Stimulated activated CD4-positive, alpha-beta T cell treated with anti-CD3 and anti-CD28 coated beads, Interleukin-1b, Interleukin-23, amount 100 ng/mL, for 1 hour (primary cell): ENCODE results near the gene THAP7.
"Not testable (repeated sequence)": the region's sequence is repeated elsewhere in the genome, so short reads cannot be mapped to it uniquely, and the experiment has no call there.

Experiments used
- DNase-seq, 2 donors: peaks; one replicate each; pipeline ENCODE4 v3.0.0-alpha.2; 2020; ENCODE audit warnings: low read depth in 2 of 2

THAP7 gene

DNA sequence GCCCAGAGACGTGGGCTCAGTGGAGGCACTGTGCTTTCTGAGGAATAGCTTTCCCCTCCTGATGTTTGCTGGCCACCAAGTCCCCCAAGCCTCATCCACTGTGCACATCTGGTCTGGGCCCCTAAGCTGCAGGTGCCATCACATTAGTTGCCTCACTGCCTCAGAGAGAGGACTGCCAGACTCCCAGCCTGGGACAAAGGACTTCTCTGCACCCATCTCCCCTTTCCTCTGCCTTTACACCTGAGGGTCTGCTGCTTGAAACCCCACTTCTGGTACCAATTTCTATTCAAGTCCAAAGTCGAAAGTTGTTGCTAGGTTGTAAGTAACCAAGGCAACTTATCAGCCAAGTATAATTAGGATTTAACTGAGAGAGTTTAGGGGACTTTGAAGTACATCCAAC, 23.5 kb downstream of the THAP7 start:
- DNase-seq, result no peak

GRCh38 chr22:20977516-20978170, 24.3 kb downstream of the THAP7 start:
- no peak for DNase-seq

DNA sequence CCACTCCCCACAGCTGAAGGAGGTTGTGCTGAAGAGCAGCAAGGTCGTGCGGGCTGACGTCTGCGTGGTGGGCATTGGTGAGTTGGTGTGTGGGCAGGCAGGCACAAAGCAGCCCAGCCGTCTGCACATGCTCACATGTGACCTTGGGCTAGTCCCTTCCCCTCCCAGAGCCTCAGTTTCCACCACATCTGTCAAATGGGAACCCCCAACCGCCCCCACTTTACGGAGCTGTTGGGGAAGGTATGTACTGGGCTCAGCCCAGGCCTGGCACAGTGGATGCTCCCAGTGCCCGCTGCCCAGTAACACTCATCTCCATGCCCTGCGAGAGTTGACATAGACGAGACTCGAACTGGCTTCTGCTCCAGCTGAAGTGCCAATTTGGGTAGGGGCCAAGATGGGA, 24.9 kb downstream of the THAP7 start:
- no peak for DNase-seq

DNA sequence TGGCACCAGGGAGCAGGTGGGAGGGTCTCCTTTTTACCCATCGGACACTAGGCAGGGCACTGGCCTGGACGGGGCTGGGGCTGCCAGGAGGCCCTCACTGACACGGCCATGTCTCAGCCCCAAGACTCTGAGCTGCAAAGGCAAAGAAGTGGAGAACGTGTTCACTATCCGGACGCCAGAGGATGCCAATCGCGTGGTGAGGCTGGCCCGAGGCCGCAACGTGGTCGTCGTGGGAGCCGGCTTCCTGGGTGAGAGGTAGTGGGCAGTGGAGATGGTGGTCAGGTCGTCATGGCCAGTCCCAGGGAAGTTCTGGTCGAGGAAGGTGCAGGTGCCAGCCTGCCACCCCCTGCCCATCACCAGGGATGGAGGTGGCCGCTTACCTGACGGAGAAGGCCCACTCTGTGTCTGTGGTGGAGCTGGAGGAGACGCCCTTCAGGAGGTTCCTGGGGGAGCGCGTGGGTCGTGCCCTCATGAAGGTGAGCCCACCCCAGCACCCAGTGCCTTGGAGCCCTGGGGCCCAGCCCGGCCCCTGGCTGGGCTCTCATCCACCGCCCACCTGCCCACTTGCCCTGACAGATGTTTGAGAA, 25.5 kb downstream of the THAP7 start:
- DNase-seq, result no peak

DNA sequence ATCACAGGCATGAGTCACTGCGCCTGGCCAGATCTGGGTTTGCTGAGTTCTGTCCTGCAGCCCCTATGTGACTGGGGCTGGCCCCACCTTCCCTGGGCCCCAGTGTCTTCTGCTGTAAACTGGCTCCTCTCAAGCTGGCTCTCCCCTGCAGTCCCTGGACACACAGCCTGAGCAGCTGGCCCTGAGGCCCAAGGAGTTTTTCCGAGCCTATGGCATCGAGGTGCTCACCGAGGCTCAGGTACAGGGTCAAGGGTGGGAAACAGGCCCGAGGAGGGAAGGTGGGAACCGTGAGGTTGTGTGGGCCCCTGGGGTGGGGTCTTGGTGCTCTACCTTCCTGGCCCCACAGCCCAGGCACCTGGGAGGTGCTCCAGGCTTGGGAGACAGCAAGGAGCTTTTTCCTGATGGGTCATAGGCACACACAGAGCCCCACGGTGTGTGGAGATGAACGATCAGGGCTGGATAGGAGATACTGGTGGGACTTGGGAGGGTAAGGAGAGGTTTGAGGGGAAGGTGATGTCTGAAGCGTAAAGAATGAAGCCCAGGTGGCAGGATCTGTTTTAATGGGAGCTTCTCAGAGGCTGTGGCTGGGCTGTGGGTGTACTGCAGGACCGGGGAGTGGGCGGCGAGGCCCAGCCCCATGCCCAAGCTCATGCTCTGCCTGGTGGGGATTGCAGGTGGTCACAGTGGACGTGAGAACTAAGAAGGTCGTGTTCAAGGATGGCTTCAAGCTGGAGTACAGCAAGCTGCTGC, 26.2 kb downstream of the THAP7 start:
- DNase-seq, result no peak

- no peak for DNase-seq
Observed at GRCh38 chr22:20974336-20974955, 27.5 kb downstream of the THAP7 start.

- no peak for DNase-seq
Observed at GRCh38 chr22:20973634-20974286, 28.2 kb downstream of the THAP7 start.

GRCh38 chr22:20972933-20973577, 28.9 kb downstream of the THAP7 start:
- DNase-seq, result no peak

GRCh38 chr22:20972014-20972694, 29.8 kb downstream of the THAP7 start:
- DNase-seq, result not testable (repeated sequence)

- no peak for DNase-seq
Observed at GRCh38 chr22:20970939-20971657, 30.8 kb downstream of the THAP7 start.

GRCh38 chr22:20968281-20968977, 33.5 kb downstream of the THAP7 start:
- no peak for DNase-seq

GRCh38 chr22:20967697-20968211, 34.2 kb downstream of the THAP7 start:
- DNase-seq, result no peak

DNA sequence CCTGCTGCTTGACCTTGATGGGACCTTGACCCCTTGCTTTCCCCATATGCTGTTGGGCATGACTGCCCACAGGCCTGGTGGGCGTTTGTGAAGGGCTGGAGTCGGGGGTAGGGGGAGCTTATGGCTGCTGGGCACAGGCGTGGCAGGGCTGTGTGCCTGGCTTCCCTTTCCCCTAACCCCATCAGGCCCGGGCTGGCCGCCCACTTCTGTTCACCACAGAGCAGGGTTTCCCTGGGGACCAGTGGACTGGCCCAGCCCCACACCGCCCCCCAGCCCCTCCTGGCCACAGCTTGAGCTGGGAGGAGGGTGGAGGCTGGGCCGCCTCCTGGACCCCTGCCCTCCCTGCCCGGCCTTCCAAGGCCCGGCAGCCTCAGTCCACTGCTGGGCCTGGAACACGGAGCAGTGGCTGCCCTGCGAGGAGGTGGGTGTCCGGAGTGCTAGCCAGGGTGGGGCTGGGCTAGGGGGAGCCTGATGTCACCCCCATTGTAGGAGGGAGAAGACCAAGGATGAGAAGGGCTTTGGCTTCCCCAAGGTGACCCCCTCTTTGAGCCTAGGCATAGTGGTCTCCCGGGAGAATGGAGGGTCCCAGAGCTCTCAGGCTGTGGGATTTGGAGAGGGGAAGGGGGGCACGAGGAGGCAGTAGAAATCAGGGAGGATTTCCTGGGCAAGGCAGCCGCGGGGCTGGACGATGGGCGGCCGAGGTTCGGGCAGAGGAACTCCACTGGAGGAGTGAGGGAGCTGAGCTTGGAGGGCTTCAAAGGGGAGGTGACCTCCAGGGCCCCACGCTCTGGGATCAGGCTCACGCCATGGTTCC, 34.8 kb downstream of the THAP7 start, which contains the start of gene AIFM3:
TSS of gene AIFM3 (plus strand) at position 373 of the 814 bp plus-strand sequence. CDS start 690 bp downstream, outside the sequence.
- DNase-seq, result no peak

DNA sequence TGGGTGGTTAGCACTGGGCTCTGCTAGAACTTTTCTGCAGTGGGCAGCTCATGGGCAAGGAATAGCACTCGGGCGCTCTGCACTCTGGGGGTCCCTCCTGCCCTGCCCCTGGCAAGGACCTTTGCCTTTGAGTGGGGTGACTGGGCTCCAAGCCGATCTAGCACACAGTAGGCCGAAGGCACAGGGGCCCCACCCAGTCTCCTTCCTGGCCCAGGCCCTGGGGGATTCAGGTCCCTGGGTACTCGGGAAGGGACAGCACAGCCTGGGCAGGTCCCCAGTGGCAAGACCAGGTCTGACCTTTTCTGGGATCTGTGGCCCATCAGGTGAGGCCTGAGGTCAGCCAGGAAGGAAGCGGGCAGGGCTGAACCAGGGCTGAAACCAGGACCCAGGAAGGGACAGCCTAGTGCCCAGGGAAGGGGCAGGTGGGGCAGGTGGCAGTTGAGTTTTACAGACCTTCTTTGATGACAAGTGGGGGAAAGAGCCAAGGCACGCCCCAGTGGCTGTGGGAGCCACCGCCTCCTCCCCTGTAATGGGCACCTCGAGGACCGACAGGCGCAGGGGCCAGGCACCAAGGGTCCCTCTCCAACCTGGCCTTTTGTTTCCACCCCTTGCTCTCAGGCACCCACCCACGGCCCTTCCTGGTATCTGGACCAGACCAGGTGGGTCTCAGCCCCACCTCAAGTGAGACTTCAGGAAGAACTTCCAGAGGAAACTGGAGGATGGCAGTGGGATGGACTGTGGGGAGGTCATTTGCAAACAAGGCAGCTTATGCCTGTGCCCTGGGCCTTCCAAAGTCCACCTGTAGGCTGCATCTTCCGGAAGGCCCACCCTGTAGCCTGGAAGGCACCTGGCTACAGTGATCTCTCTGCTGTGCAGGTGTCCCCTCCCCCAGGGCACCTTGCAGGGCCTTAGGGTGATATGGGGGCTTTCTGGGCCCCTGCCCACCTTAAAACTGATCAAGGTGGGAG, 35.7 kb downstream of the THAP7 start:
- no peak for DNase-seq

- no peak for DNase-seq
Observed at GRCh38 chr22:20965104-20965887, 36.6 kb downstream of the THAP7 start.

- DNase-seq, result no peak
Observed at GRCh38 chr22:20964799-20965103, 37.2 kb downstream of the THAP7 start.
